Chondrocyte (in vitro differentiated cells): ENCODE data around the gene CRISPLD2. TPM values are rescaled to one million over a fixed set of nuclear protein-coding genes. Genes with fewer than 3 reads are reported as not detected.

Experiments used
- DNase-seq: peaks from one replicate; pipeline ENCODE4 v3.0.0; 2021; ENCODE audit warnings: mixed read lengths, low spot score
- H3K27ac Mint-ChIP-seq: one replicate; pipeline ENCODE4 v1.8.0; 2021; ENCODE audit warnings: mild to moderate bottlenecking, moderate library complexity, mixed read lengths; ENCODE audit not compliant: unreplicated experiment
- H3K27me3 Mint-ChIP-seq: 2 replicates; pipeline ENCODE4 v1.8.0; 2021; ENCODE audit warnings: low read depth, mixed read lengths
- H3K36me3 Mint-ChIP-seq: 2 replicates; pipeline ENCODE4 v1.8.0; 2021; ENCODE audit warnings: low read depth, mixed read lengths
- H3K4me1 Mint-ChIP-seq: 2 replicates; pipeline ENCODE4 v1.8.0; 2021; ENCODE audit warnings: low read depth, mild to moderate bottlenecking, mixed read lengths
- H3K4me3 Mint-ChIP-seq: one replicate; pipeline ENCODE4 v1.8.0; 2021; ENCODE audit warnings: mild to moderate bottlenecking, moderate library complexity, mixed read lengths; ENCODE audit not compliant: unreplicated experiment
- H3K9me3 Mint-ChIP-seq: 2 replicates; pipeline ENCODE4 v1.8.0; 2021; ENCODE audit warnings: low read depth, mixed read lengths
- total RNA-seq: library from RNA; stranded (reverse); gene quantifications from 3 replicates; pipeline ENCODE4 v1.2.1, GENCODE V29; 2021
- TF ChIP-seq, protein P1 (sequence below): fragments of 200-600 bp; sonication (generic); IDR thresholded peaks from 2 replicates; pipeline ENCODE4 v1.5.0; 2021; ENCODE audit warnings: antibody characterized with exemption, mild to moderate bottlenecking, moderate library complexity

Gene CRISPLD2
- total RNA-seq, 1 donor from 2014 or later = 12.1 TPM

DNA sequence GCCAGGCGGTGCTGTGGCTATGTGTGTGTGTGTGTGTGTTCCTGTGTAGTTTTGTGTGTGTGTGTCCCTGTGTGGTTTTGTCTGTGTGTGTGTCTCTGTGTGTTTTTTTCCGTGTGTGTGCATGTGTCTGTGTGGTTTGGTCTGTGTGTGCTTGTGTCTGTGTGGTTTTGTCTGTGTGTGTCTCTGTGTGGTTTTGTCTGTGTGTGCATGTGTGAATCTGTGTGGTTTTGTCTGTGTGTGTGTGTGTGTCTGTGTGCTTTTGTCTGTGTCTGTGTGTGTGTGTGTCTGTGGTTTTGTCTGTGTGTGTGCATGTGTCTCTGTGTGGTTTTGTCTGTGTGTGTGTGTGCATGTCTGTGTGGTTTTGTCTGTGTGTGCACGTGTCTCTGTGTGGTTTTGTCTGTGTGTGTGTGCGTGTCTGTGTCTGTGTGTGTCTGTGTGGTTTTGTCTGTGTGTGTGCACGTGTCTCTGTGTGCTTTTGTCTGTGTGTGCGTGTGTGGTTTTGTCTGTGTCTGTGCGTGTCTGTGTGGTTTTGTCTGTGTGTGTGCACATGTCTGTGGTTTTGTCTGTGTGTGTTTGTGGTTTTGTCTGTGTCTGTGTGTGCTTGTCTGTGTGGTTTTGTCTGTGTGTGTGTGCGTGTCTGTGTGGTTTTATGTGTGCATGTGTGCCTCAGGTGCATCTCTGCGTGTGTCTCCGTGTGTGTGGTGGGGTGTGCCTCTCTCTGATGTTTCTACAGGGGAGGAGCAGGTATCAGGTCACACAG, 129.2 kb downstream of the CRISPLD2 start:
- DNase-seq = no peak

DNA sequence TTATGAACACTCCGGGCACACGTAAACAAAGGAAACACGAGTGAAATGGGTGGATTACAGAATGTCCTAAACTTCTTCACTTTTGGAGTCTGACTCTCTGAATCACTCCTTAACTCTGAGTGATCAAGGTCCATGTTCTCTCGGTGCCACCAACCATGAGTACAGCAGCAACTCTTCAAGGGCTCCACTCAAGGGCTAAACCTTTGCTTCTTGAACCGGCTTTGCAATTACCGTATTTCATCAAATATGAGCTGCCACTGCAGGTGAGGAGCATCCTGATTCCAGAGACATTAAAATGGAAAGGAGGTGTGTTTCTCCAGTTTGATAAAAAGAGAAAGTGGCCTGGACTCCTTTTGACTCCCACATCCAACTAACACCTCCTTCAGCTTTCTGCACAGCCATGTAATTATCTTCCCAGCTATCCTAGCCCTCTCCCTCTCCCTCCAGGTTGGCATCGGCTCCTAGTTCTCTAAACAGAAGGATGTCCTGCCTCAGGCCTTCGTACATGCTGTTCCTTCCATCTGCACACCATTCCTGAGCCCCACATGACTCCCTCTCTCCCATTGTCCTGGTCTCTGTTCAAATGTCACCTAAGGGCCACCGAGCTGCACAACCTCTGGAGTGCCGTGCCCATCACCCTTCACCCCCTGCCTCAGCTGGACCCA, 130.1 kb downstream of the CRISPLD2 start:
- H3K4me3 Mint-ChIP-seq = no peak overlapping the region
- H3K36me3 Mint-ChIP-seq = no peaks in the 10 kb centered on the region
- no peaks in the 10 kb centered on the region for H3K27me3 Mint-ChIP-seq
- TF ChIP-seq, protein P1, sequence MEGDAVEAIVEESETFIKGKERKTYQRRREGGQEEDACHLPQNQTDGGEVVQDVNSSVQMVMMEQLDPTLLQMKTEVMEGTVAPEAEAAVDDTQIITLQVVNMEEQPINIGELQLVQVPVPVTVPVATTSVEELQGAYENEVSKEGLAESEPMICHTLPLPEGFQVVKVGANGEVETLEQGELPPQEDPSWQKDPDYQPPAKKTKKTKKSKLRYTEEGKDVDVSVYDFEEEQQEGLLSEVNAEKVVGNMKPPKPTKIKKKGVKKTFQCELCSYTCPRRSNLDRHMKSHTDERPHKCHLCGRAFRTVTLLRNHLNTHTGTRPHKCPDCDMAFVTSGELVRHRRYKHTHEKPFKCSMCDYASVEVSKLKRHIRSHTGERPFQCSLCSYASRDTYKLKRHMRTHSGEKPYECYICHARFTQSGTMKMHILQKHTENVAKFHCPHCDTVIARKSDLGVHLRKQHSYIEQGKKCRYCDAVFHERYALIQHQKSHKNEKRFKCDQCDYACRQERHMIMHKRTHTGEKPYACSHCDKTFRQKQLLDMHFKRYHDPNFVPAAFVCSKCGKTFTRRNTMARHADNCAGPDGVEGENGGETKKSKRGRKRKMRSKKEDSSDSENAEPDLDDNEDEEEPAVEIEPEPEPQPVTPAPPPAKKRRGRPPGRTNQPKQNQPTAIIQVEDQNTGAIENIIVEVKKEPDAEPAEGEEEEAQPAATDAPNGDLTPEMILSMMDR = no peak
- H3K27ac Mint-ChIP-seq = no peak overlapping the region
- H3K4me1 Mint-ChIP-seq = peaks cover 12% of the 10 kb centered on the region
- no peaks in the 10 kb centered on the region for H3K9me3 Mint-ChIP-seq
- DNase-seq = no peak

More for the DNA sequence above, 129.2 kb downstream of the CRISPLD2 start:
- Mint-ChIP-seq H3K27ac (no peak overlapping the region), H3K27me3 (no peaks in the 10 kb centered on the region), H3K9me3 (no peaks in the 10 kb centered on the region), H3K4me3 (no peak overlapping the region), H3K4me1 (peaks cover 12% of the 10 kb centered on the region), H3K36me3 (no peaks in the 10 kb centered on the region)
- TF ChIP-seq, protein P1 = no peak

DNA sequence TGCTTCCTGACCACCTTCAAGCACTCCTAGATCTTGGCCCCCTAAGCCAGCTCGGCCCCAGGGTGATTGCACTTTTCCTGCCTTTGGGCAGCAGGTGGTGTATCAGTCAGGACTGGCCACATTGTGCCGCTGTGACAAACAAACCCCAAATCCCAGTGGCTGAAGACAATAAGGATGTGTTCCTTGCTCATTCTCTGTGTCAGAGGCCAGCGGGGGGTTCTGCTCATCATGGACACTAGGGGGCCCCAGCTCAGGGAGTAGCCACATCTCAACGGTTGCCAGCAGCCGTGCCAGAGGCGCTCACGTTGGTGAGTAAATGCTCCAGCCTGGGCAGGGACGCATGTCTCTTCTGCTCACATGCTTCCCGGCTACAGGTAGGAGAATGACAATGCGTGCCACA, 131.1 kb downstream of the CRISPLD2 start:
- Mint-ChIP-seq H3K9me3 (no peaks in the 10 kb centered on the region), H3K4me1 (peaks cover 12% of the 10 kb centered on the region), H3K4me3 (no peak overlapping the region), H3K27me3 (no peaks in the 10 kb centered on the region), H3K36me3 (no peaks in the 10 kb centered on the region), H3K27ac (no peak overlapping the region)
- TF ChIP-seq, protein P1 = peak; percentile 31
- no peak for DNase-seq

DNA sequence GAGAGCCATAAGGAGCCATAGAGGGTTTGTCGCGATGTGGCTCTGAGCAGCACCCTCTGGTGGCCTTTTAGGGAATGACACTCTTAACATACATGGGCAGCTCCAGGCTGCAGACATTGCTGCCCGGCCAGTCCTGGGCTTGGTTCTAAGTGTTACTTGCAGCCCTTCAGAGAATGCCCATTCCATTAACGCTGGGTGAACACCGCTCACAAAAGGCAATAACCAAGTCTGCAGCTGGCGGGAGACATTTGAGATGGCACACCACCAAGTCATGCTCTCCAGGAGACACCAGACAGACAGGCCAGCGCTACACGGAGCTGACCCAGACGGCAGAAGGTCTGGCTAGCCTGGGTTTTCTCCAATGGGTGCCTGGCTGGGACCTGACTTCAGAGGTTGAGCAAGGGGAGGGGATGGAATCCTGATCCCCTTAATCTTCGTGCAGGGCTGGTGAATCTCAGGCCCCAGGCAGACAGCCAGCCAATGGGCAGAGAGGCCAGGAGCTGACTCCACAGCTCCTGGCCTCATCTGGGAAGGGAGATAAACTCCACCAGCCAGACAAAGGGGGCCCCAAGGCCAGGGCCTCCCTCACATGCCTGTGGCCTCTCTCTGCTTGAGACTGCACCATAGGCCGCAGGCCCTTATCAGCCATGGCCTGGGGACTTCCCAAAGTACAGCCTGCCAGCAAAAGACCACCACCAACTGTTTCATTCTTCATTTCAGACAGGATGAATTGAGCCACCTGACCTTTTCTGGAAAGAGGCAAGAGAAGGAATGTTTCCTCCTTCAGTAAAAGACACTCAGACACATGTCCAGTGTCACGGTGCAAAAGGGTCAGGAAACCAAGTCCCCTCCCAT, 132.8 kb downstream of the CRISPLD2 start:
- no peak for DNase-seq
- Mint-ChIP-seq H3K36me3 (no peaks in the 10 kb centered on the region), H3K4me3 (no peak overlapping the region), H3K27ac (no peak overlapping the region), H3K4me1 (peaks cover 12% of the 10 kb centered on the region), H3K9me3 (no peaks in the 10 kb centered on the region), H3K27me3 (no peaks in the 10 kb centered on the region)
- TF ChIP-seq, protein P1 = peak; percentile 93

DNA sequence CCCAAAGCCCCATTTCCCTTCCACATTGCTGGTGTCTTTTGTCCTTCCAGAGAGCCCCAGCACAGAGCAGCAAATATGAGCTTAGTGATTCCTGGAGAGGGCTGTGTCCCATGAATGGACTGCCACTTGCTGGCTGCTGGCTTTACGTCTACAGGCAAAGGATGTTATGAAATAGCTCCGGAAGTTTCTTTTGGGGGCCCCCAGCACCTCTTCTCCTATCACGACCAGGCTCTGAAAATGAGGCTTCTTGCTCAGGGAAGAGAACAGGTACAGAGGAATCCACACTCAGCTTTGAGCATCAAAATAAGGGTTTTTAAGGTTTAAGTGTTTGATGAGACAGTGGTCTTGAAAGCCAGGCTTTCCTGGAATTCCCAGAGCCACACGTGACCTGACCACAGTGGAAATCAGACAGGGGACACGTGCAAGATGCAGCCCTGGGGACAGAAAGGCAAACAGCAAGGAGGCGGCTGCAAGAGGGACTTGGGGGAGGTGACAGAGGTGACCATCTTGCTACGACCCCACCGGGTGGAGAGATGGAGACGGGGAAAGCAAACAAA, 133.5 kb downstream of the CRISPLD2 start:
- no peaks in the 10 kb centered on the region for H3K9me3 Mint-ChIP-seq
- TF ChIP-seq, protein P1 = no peak
- H3K4me1 Mint-ChIP-seq = peaks cover 12% of the 10 kb centered on the region
- no peak overlapping the region for H3K4me3 Mint-ChIP-seq
- no peak for DNase-seq
- no peaks in the 10 kb centered on the region for H3K27me3 Mint-ChIP-seq
- no peak overlapping the region for H3K27ac Mint-ChIP-seq
- no peaks in the 10 kb centered on the region for H3K36me3 Mint-ChIP-seq
